ENCODE measurements around the gene SEMA4A.

Gene SEMA4A

DNA sequence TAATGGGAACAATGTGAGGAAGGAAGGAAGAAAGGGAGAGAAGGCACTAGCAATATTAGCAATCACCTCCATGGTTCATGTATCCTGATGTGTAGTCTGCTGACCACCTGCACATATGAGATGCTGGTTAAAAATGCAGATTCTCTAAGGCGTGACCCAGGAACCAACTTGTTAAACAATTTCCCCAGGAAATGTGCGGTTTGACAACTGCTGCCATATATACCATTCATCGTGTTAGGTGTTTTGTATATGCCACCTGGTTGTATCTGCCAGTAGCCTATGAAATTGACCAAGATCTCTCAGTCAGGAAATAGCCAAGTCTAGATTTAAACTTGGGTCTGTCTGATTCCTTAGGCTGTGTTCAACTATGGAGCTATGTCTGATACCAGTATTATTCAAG is 4.1 kb downstream of the SEMA4A start:
- DNase-seq (ENCODE audit: low read depth), result no peak
- no peak overlapping the region for H3K4me3 ChIP-seq (ENCODE audit: low read depth, low read length)
- TF ChIP-seq, protein P1, sequence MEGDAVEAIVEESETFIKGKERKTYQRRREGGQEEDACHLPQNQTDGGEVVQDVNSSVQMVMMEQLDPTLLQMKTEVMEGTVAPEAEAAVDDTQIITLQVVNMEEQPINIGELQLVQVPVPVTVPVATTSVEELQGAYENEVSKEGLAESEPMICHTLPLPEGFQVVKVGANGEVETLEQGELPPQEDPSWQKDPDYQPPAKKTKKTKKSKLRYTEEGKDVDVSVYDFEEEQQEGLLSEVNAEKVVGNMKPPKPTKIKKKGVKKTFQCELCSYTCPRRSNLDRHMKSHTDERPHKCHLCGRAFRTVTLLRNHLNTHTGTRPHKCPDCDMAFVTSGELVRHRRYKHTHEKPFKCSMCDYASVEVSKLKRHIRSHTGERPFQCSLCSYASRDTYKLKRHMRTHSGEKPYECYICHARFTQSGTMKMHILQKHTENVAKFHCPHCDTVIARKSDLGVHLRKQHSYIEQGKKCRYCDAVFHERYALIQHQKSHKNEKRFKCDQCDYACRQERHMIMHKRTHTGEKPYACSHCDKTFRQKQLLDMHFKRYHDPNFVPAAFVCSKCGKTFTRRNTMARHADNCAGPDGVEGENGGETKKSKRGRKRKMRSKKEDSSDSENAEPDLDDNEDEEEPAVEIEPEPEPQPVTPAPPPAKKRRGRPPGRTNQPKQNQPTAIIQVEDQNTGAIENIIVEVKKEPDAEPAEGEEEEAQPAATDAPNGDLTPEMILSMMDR (IDR thresholded peaks at IDR 0.05; ENCODE audit: control insufficient read depth, extremely low read depth, insufficient read depth), result no peak

DNA sequence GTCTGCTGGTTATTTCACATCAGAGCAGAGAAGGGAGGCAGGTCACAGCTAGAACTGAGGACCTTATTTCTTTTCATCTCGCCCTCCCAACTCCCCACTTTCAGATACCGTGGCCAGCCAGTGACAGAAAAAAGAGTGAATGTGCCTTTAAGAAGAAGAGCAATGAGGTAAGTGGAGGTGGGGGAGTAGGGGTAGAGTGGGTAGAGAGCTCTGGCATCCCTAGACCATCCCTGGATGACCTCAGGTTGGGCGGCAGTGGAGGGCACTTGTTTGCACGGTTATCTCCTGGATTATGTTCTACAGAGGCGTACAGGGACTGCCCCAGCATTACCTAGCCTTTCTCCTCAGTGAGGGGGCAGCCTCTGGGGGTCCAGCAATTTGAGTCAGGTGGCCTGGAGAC is 4.6 kb downstream of the SEMA4A start:
- TF ChIP-seq, protein P1 (IDR thresholded peaks at IDR 0.05; ENCODE audit: control insufficient read depth, extremely low read depth, insufficient read depth), result no peak
- no peak for DNase-seq (ENCODE audit: low read depth)
- H3K4me3 ChIP-seq (ENCODE audit: low read depth, low read length), result no peak overlapping the region

DNA sequence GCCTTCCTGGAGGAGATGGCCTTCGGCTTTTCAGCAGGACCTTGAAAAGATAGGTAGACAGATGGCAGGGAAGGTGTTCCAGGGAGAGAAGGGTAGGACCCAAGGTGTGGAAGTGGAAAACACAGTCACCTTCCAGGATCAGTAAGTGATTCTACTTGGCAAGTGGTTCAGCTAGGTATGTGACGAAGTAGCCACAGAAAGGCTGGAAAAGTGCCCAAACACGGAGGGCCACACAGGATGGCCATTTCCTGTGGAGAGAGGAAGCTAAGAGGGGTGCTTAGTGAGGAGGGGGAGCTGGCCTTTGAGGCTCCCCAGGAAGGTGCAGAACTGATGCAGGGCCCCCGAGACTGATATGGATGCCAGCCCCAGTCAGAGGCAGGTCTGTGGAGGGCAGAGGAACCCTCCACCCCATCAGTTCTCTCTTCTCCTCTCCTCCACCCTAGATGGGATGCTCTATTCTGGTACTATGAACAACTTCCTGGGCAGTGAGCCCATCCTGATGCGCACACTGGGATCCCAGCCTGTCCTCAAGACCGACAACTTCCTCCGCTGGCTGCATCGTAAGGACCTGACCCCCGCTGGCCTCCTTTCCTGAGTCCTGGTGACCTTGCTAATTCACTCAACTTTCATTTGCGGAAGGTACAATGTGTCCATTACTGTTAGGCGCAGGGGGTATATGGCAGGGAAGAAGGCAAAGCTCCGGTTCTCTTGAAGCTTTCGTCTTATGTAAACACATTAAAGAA is 6.8 kb downstream of the SEMA4A start:
- TF ChIP-seq, protein P1 (IDR thresholded peaks at IDR 0.05; ENCODE audit: control insufficient read depth, extremely low read depth, insufficient read depth), result no peak
- no peak for DNase-seq (ENCODE audit: low read depth)
- H3K4me3 ChIP-seq (ENCODE audit: low read depth, low read length), result no peak overlapping the region

DNA sequence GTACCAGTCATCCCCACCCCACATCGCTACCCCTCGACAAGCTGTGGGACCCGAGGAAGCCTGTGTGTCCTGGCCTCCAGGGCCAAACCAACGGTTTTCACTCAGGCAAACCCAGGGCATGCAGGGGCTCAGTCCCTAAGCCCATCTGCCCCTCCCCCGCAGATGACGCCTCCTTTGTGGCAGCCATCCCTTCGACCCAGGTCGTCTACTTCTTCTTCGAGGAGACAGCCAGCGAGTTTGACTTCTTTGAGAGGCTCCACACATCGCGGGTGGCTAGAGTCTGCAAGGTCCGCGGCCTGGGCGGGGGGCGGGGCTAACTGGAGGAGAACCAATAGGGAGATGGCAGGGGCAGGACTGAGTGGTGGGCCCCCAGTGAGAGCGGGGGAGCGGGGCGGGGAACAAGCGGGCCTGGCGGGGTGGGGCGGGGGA is 7.4 kb downstream of the SEMA4A start:
- no peak for DNase-seq (ENCODE audit: low read depth)
- no peak overlapping the region for H3K4me3 ChIP-seq (ENCODE audit: low read depth, low read length)

DNA sequence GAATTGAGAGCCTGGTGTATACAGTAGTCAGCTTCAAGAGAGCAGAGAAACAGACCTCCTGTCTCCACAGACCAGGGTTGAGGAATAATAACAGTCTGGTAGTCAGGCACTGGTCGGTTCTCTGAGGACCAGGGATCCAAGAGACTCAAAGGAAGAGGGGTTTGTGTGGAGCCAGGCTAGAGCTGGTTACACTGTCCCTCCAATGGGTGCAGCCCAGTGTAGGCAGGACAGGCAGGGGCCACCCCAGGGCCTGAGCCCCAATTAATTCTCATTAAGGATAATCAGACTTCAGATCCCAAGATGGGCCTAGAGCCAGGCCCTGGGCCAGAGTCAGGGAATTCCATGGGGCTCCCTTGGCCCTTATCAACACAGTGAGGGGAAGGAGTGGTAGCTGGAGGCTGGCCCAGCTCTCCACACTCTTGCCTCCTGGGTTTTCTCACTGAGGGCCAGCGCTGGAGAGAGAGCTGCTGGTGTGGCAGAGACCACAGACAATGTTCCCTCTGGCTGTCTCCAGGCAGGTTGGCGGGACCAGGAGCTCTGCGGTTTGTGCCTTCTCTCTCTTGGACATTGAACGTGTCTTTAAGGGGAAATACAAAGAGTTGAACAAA is 9.1 kb downstream of the SEMA4A start:
- H3K4me3 ChIP-seq (ENCODE audit: low read depth, low read length), result no peak overlapping the region
- DNase-seq (ENCODE audit: low read depth), result no peak
- TF ChIP-seq, protein P1 (IDR thresholded peaks at IDR 0.05; ENCODE audit: control insufficient read depth, extremely low read depth, insufficient read depth), result no peak

More for the DNA sequence above, 7.4 kb downstream of the SEMA4A start:
- TF ChIP-seq, protein P1 (IDR thresholded peaks at IDR 0.05; ENCODE audit: control insufficient read depth, extremely low read depth, insufficient read depth), result no peak

DNA sequence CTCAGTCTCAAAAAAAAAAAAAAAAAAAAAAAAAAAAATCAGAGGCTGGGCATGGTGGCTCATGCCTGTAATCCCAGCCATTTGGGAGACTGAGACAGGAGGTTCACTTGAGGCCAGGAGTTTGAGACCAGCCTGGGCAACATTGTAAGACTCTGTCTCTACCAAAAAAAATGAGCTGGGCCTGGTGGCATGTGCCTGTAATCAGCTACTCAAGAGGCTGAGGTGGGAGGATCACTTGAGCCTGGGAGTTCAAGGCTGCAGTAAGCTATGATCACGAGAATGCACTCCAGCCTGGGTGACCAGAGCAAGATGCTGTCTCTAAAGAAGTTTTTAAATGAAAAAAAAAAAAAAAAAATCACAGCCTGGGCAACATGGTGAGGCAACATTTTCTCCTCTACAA is 10.3 kb downstream of the SEMA4A start:
- no peak for DNase-seq (ENCODE audit: low read depth)
- TF ChIP-seq, protein P1 (IDR thresholded peaks at IDR 0.05; ENCODE audit: control insufficient read depth, extremely low read depth, insufficient read depth), result no peak
- H3K4me3 ChIP-seq (ENCODE audit: low read depth, low read length), result no peak overlapping the region

Measured in LNCaP clone FGC (cell line).